GM23248 (cell line): ENCODE results near the gene ITFG1. TPM values are rescaled to one million over a fixed set of nuclear protein-coding genes. Genes with fewer than 3 reads are reported as not detected.
"Not testable (repeated sequence)": the region's sequence is repeated elsewhere in the genome, so short reads cannot be mapped to it uniquely, and the experiment has no call there.

Experiments used
- DNase-seq: peaks from one replicate; pipeline ENCODE4 v3.0.0-alpha.2; 2015
- H2AFZ ChIP-seq: fragments of 200-600 bp; sonication (generic); 2 replicates; pipeline ENCODE4 v1.6.1; 2016; ENCODE audit warnings: antibody characterized with exemption
- H3F3A ChIP-seq: fragments of 200-600 bp; sonication (generic); 2 replicates; pipeline ENCODE4 v1.6.1; 2016; ENCODE audit warnings: mild to moderate bottlenecking, antibody characterized with exemption, mixed run types; ENCODE audit not compliant: insufficient read depth
- H3K27ac ChIP-seq: fragments of 200-600 bp; sonication (generic); 2 replicates; pipeline ENCODE4 v1.5.1; 2016; ENCODE audit warnings: mild to moderate bottlenecking
- H3K27me3 ChIP-seq: fragments of 200-600 bp; sonication (generic); replicated peaks from 2 replicates; pipeline ENCODE4 v1.6.1; 2016; ENCODE audit warnings: mild to moderate bottlenecking; ENCODE audit not compliant: insufficient read depth
- H3K36me3 ChIP-seq: fragments of 200-600 bp; sonication (generic); 2 replicates; pipeline ENCODE4 v1.6.1; 2016; ENCODE audit warnings: low read depth, mild to moderate bottlenecking
- H3K4me1 ChIP-seq: fragments of 200-600 bp; sonication (generic); 2 replicates; pipeline ENCODE4 v1.6.1; 2016; ENCODE audit warnings: mild to moderate bottlenecking; ENCODE audit not compliant: insufficient read depth
- H3K4me2 ChIP-seq: fragments of 200-600 bp; sonication (generic); one replicate; pipeline ENCODE4 v1.6.1; 2016; ENCODE audit warnings: mild to moderate bottlenecking; ENCODE audit not compliant: unreplicated experiment
- H3K4me3 ChIP-seq: fragments of 200-600 bp; sonication (generic); 2 replicates; pipeline ENCODE4 v1.5.1; 2016; ENCODE audit warnings: mild to moderate bottlenecking
- H3K79me2 ChIP-seq: fragments of 200-600 bp; sonication (generic); 2 replicates; pipeline ENCODE4 v1.6.1; 2016; ENCODE audit warnings: mild to moderate bottlenecking; ENCODE audit not compliant: insufficient read depth
- H3K9ac ChIP-seq: fragments of 200-600 bp; sonication (generic); 2 replicates; pipeline ENCODE4 v1.6.1; 2016; ENCODE audit warnings: mild to moderate bottlenecking
- H3K9me2 ChIP-seq: fragments of 200-600 bp; sonication (generic); 2 replicates; pipeline ENCODE4 v1.6.1; 2016; ENCODE audit warnings: mixed run types, mild to moderate bottlenecking, moderate library complexity; ENCODE audit not compliant: insufficient read depth
- H3K9me3 ChIP-seq: fragments of 200-600 bp; sonication (generic); one replicate; pipeline ENCODE4 v1.6.1; 2017; ENCODE audit warnings: low read depth
- H4K20me1 ChIP-seq: fragments of 200-600 bp; sonication (generic); 2 replicates; pipeline ENCODE4 v1.6.0; 2016; ENCODE audit not compliant: insufficient read depth
- EZH2 ChIP-seq: fragments of 200-600 bp; sonication (generic); IDR thresholded peaks from 2 replicates; pipeline ENCODE4 v1.6.1; 2018; ENCODE audit warnings: antibody characterized with exemption, mild to moderate bottlenecking; ENCODE audit not compliant: insufficient read depth, poor library complexity, severe bottlenecking
- EZH2phosphoT487 ChIP-seq: fragments of 200-600 bp; sonication (generic); IDR thresholded peaks from 2 replicates; pipeline ENCODE4 v1.6.1; 2018; ENCODE audit warnings: antibody characterized with exemption, moderate library complexity, mild to moderate bottlenecking, low read depth; ENCODE audit not compliant: insufficient read depth
- WGBS, 2 experiments: methylation state at CpG; one replicate each; pipeline ENCODE4 v1.1.6; 2015 to 2017; ENCODE audit warnings: low lambda C conversion rate in 2 of 2, low coverage in 1 of 2; ENCODE audit errors: missing lambda C conversion rate in 2 of 2; 5-methylcytosine and 5-hydroxymethylcytosine counted together
- in situ Hi-C: fragments of 300-500 bp; cut with MboI; formaldehyde crosslinking; loops from 2 replicates; pipeline ENCODE4 v1.15.0; 2020
- polyA plus RNA-seq: library from polyadenylated mRNA; unstranded; fragments of >200 nt; fragmentation: Nextera tagmentation; extraction: Ambion mirVana; gene quantifications from 2 replicates; pipeline ENCODE4 v1.2.1, GENCODE V29; 2016
- total RNA-seq: library from RNA; depleted of rRNA; stranded (reverse); fragments of >200 nt; shearing (Covaris generic); gene quantifications from 2 replicates; pipeline ENCODE4 v1.2.3, GENCODE V29; 2014

The ITFG1 gene
- total and polyA plus RNA-seq, 2 experiments from 2014 or later = 78.2 to 111 TPM

- no peak for DNase-seq
- TF ChIP-seq EZH2 (no peak), EZH2phosphoT487 (no peak)
- H3K9ac ChIP-seq = no peak overlapping the region
- in situ Hi-C loops = no loop called here
- H3K79me2 ChIP-seq = no peaks in the 10 kb centered on the region
- H3K36me3 ChIP-seq = no peaks in the 10 kb centered on the region
- H3K4me2 ChIP-seq = no peak overlapping the region
- no peaks in the 10 kb centered on the region for H3F3A ChIP-seq
- no peaks in the 10 kb centered on the region for H3K9me2 ChIP-seq
- 92% methylated on average over 4 of the region's 4 CpGs for WGBS, 2 experiments
- H3K9me3 ChIP-seq = no peaks in the 10 kb centered on the region
- H3K27me3 ChIP-seq = no peaks in the 10 kb centered on the region
- H3K4me1 ChIP-seq = no peaks in the 10 kb centered on the region
- H4K20me1 ChIP-seq = no peaks in the 10 kb centered on the region
- no peak overlapping the region for H3K4me3 ChIP-seq
- H2AFZ ChIP-seq = no peak overlapping the region
- no peak overlapping the region for H3K27ac ChIP-seq
Observed at GRCh38 chr16:47211218-47211617, 249.6 kb downstream of the ITFG1 start.

GRCh38 chr16:47204736-47205504 lies 255.9 kb downstream of the ITFG1 start:
- Histone ChIP-seq H3K4me2 (no peak overlapping the region), H3K9me2 (no peaks in the 10 kb centered on the region), H2AFZ (no peak overlapping the region), H3K36me3 (no peaks in the 10 kb centered on the region), H3K9me3 (no peaks in the 10 kb centered on the region), H3K79me2 (no peaks in the 10 kb centered on the region), H4K20me1 (no peaks in the 10 kb centered on the region), H3K27me3 (no peaks in the 10 kb centered on the region), H3K27ac (no peak overlapping the region), H3K4me1 (no peaks in the 10 kb centered on the region), H3K4me3 (no peak overlapping the region), H3K9ac (no peak overlapping the region), H3F3A (no peaks in the 10 kb centered on the region)
- no peak for DNase-seq
- in situ Hi-C loops = no loop called here
- 94 to 98% methylated on average over 4 of the region's 4 CpGs for WGBS, 2 experiments
- TF ChIP-seq EZH2phosphoT487 = no peak
- TF ChIP-seq EZH2 = no peak

GRCh38 chr16:47203433-47203832 lies 257.4 kb downstream of the ITFG1 start:
- H3K79me2 ChIP-seq, H3F3A ChIP-seq, H3K4me3 ChIP-seq, H3K4me2 ChIP-seq, H4K20me1 ChIP-seq, H3K9me3 ChIP-seq, H3K36me3 ChIP-seq, H3K27me3 ChIP-seq, H3K9me2 ChIP-seq, H2AFZ ChIP-seq, DNase-seq, in situ Hi-C loops, H3K27ac ChIP-seq, H3K4me1 ChIP-seq, H3K9ac ChIP-seq: not testable (repeated sequence)
- 88 to 91% methylated on average over 4 of the region's 4 CpGs for WGBS, 2 experiments

- in situ Hi-C loops = no loop called here
- H3K9me2 ChIP-seq = no peaks in the 10 kb centered on the region
- no peaks in the 10 kb centered on the region for H3K36me3 ChIP-seq
- H3K27ac ChIP-seq = no peak overlapping the region
- no peaks in the 10 kb centered on the region for H3K4me1 ChIP-seq
- H2AFZ ChIP-seq = no peak overlapping the region
- H3K27me3 ChIP-seq = no peaks in the 10 kb centered on the region
- H3F3A ChIP-seq = no peaks in the 10 kb centered on the region
- no peak for TF ChIP-seq EZH2phosphoT487
- no peak for TF ChIP-seq EZH2
- H4K20me1 ChIP-seq = no peaks in the 10 kb centered on the region
- no peak overlapping the region for H3K4me3 ChIP-seq
- no peak overlapping the region for H3K4me2 ChIP-seq
- WGBS, 2 experiments = 97 to 98% methylated on average over 2 of the region's 2 CpGs
- DNase-seq = peak; percentile 4
- H3K9ac ChIP-seq = no peak overlapping the region
- no peaks in the 10 kb centered on the region for H3K79me2 ChIP-seq
- no peaks in the 10 kb centered on the region for H3K9me3 ChIP-seq
Observed at GRCh38 chr16:47198180-47198575, 262.7 kb downstream of the ITFG1 start.
